VCaP (cell line): Measurements from ENCODE around the gene CTBP2.

Experiments used
- H3K27ac ChIP-seq: fragments of 450-650 bp; 2 replicates; pipeline ENCODE4 v1.5.1; 2017
- CTCF ChIP-seq: fragments of 450-650 bp; conservative IDR thresholded peaks from 2 replicates; pipeline ENCODE4 v1.5.1; 2017; ENCODE audit warnings: mild to moderate bottlenecking, moderate library complexity

Gene CTBP2

GRCh38 chr10:125015356-125015944 lies 144.9 kb downstream of the CTBP2 start:
- H3K27ac ChIP-seq = no peak overlapping the region
- no peak for TF ChIP-seq CTCF

- no peak overlapping the region for H3K27ac ChIP-seq
- no peak for TF ChIP-seq CTCF
These were observed 145.5 kb downstream of the CTBP2 start for GRCh38 chr10:125014836-125015355.

- no peak for TF ChIP-seq CTCF
- H3K27ac ChIP-seq = no peak overlapping the region
These were observed 146.1 kb downstream of the CTBP2 start for GRCh38 chr10:125014086-125014830.

- no peak overlapping the region for H3K27ac ChIP-seq
- no peak for TF ChIP-seq CTCF
These were observed 146.9 kb downstream of the CTBP2 start for GRCh38 chr10:125013529-125013872.

- H3K27ac ChIP-seq = no peak overlapping the region
- TF ChIP-seq CTCF = no peak
These were observed 147.4 kb downstream of the CTBP2 start for GRCh38 chr10:125012851-125013528.

GRCh38 chr10:125011926-125012705 lies 148.2 kb downstream of the CTBP2 start:
- TF ChIP-seq CTCF = no peak
- no peak overlapping the region for H3K27ac ChIP-seq
